NCI-H2107 treated with DMSO at 0.1 percent for 48 hours (cell line): ENCODE measurements around the gene IL5RA.

Experiments
- DNase-seq: peaks from one replicate; lab custom pipeline; 2025; ENCODE audit not compliant: unreplicated experiment; lab: John Stamatoyannopoulos, UW

The IL5RA gene

DNA sequence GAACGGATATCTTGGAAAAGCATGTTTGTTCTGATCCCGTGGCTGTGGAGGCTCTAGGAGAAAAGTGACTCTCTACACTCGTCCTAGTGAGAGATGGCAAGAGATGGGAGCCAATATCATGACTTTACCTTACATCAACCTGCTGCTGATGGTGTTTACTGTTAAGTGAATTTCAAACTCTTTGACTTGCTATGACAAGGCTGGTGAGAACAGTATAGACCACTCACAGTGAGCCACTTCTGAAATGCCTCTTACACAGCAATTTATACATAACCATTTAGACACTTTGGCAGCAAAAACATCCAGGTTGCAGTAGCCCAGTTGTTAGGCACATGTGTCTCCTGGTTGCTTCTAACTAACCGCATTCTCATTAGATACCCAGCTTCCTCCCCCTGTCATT is 43.3 kb downstream of the IL5RA start:
- no peak for DNase-seq

DNA sequence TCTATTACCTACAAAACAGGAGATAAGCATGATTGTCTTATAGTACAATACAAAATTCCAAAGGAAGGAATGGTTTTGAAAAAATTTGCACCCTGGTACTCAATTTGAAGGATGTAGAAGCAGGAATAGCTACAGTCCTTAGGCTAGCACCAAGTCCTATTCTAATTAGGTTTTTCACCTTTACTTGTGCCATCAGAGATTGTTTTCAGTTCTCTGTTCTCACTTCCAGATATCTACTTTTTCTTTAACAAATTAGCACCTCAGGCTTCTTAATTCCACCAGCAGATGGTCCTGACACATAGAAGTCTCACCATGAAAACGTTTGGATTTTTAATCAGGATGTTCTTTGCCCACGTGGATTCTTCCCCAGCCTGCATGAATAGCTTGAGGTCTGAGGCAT is 43.8 kb downstream of the IL5RA start:
- DNase-seq = no peak

DNA sequence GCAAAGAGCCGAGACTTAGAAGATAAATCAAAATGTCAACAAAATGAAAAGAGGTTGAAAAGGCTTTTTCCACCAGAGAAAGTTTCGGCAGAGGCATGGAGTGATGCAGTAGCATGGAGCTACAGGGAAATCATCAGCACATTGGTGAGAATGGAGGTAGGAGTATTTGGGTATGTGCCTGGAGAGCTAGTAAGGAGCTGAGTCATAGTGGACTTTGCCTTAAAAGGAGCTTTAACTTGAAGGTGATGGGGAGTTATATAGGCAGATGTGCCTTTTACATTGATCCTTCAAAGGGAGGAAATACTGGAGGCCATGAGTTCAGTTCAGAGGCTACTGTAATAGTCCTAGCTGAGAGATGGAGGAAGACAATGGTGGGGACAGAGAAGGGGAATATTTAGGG is 44.3 kb downstream of the IL5RA start:
- DNase-seq = no peak

DNA sequence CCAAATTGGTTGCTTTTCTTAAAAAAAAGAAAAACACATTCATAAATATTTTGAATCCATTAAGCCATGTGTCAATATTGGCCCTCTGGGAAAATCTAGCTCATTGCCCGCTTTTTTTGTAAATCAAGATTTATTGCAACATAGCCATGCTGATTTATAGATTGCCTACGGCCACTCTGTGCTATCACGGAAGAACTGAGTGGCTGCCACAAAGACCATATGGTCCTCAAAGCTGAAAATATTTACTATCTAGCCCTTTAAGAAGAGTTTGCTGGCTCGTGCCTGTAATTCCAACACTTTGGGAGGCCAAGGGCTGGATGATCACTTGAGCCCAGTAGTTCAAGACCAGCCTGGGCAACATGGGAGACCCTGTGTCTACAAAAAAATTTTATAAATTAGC is 45.9 kb downstream of the IL5RA start:
- no peak for DNase-seq

DNA sequence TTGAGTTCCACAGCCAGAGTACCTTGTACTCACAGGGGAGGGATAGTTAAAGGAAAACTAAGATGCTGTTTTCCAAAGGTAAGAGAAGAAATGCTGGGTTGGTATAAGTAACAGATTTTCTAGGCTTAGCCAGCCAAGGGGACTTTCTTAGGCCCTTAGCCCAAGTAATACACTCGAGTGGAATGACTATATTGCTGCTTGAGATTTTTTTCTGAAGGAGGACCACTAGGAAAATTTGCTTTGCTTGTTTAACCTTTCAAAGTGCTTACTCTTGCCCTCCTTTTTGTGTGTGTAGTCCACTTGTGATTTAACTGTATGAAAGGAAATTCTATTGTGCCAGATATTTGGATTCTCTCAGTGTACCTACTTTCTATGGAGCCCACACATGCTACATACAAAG is 50.5 kb downstream of the IL5RA start:
- DNase-seq = no peak

DNA sequence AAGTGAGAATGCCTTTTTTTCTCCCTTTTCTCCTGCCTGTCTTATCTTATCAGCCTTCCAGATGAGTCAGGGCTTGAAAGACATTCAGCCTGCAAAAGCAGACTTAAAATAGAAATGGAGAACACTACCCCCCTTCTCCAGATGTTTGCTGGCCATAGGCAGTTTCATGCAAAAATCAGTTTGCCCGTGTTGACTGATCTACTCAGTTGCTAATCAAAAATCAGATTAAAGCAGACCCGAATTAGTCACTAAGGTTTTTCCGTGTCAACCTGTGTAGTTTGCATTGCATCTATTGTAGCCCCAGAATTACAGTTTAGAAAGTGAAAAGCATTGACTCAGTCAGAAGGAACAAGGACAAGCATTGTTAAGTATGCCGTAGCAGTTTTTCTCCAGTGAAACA is 56.2 kb downstream of the IL5RA start:
- DNase-seq = no peak

DNA sequence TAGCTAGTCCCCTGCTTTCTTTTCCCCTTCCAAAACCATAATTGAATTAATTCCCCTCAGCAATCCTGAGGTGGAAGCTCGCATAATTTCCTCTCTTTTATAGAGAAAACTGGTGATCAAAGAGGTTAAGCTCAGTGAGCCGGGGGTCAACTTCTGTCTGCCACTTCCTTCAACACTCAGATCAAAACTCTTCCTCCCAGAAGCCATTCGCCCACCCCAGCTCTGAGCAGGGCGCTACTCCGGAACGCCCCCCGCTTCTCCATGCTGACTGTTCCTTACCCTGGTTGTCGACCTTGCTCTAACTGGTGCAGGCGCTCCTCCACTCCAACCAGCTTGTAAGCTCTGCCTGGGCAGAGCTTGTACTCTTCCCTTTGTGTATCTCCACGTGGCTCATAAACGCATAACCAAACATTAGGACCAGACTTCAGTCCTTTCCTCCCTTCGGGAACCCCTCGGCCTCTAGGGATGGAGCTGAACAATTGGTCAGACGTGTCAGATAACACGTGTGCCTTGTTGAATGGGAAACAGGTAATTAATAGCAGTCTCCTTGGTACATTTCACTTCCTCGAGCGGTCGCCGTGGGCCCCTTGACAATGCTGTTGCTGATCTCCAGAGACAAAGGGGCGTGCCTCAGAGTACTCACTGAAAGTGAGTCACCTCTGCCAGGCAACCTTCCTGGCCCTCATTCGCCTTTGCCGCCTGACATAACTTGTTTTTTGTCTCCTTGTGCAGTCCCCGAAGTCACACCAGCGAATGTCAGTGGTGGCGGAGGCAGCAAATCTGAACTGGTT is 71.8 kb downstream of the IL5RA start:
- DNase-seq = peak; percentile 5

DNA sequence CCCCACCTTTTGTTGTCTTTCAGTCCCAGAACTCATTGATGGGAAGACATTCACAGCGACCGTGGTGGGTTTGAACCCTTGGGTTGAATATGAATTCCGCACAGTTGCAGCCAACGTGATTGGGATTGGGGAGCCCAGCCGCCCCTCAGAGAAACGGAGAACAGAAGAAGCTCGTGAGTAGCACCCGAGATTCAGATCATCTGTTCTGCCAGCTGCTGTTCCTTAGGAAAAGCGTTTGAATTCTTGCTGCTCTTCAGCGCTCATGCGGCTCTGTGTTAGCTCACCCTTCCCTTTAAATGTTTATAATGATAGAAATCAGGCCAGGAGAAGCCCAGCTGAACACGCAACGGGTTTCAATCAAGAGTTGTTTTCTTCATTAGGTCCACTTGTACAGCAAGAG is 73.0 kb downstream of the IL5RA start:
- no peak for DNase-seq

DNA sequence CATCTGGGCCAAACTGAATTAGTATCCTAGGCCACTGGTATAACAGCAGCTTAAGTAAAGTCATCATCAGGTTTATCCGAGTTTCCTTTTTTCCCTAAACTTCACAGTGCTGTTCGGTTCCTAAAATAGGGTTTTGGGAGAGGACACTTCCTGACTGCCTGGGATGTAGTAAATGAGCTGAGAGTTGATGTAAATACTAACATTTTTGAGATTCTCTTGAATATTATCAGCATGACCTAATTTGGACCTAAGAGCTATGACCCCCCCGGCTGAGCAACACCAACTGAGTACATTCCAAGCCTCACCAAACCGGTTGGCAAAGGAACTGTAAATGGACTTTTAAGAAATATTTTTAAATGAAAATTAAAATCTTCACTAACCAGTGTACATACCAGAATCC is 78.8 kb downstream of the IL5RA start:
- DNase-seq = no peak

DNA sequence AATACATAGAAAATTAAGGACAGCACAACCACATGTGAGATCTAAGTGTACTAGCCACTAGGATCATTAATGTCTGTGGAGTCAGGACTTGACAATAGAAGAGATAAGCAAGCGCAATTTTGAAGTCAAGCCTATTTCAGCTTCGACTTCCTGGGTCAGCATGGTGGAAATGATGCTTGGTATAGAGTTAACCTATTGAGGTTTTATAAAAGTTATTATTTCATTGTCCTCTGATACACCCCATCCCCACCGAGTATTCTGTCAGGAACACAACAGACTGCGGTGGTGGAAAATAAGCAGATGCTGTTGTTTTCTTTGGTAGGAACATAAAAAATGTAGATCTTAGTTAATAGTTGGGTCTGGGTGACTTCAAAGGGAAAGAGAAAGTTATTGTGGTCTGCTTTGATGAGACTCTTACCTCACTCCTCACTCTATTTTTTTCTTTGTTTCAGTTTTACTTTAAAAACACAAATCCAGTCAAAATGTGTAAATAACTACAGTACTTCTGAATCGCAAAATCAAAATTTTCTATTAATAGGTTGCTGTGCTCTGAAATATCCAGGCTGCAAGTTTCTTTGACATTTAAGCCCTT is 82.1 kb downstream of the IL5RA start:
- DNase-seq = no peak

DNA sequence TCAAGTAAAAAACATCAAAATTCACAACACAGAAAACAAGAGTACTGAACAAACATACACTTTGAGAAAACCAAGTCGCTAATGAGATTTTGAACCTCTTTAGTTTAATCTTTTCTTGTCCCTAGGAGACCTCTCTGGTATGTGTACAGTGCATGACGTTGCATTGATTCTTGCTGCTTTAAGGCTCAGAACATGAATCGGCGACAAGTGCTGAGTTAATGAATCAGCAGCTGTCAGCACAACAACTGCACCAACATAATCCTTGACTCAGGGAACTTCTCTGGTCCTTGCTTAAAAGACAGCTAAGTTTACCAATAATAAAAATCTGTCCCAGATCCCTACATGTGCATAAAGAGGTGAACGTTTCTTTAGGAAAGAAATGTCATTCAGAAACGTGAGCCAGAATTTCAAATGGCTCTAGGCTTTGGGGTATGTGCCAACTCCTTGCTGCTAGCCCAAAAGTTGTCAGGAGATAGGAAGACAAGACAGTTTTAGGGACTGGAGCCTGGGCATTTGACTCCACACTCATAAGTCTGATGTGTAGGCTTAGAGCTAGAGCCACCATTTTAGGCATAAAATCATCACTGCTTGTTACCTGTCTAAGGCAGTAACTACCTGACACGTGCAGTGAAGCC is 86.9 kb downstream of the IL5RA start:
- DNase-seq = no peak

DNA sequence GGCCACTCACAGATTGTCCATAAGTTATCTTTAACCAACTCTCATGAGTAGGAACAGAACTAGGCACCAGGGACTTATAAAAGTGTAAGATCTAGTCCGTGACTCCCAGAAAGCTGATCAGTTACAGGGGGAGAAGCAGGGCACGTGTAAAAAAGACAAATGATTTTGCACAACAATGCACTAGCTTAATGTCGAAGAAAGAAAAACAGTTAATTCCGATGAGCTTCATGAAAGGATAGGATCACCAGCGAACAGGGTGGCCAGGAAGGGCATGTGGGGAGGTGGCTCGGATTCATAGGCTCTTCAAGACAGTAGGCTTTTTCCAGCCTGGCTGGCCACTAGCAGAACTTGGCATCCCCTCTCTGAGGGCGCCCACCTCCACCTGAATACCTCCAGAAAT is 90.0 kb downstream of the IL5RA start:
- DNase-seq = no peak
